NCI-H748 (cell line): Measurements from ENCODE around the gene CYP2D6.
"Not testable (repeated sequence)": the region's sequence is repeated elsewhere in the genome, so short reads cannot be mapped to it uniquely, and the experiment has no call there.

Experiments
- DNase-seq: peaks from one replicate; lab custom pipeline; 2025; ENCODE audit not compliant: unreplicated experiment; lab: John Stamatoyannopoulos, UW

Gene CYP2D6

GRCh38 chr22:42130639-42131431, at the start of gene CYP2D6:
CYP2D6 (minus strand) TSS chr22:42130810; CDS start chr22:42130791, 19 bp downstream.
- DNase-seq: not testable (repeated sequence)

- DNase-seq: no peak
Measured at GRCh38 chr22:42179616-42180015, 49.0 kb upstream of the CYP2D6 start.

- DNase-seq: no peak
Measured at GRCh38 chr22:42178910-42179519, 48.4 kb upstream of the CYP2D6 start.

- DNase-seq: no peak
Measured at GRCh38 chr22:42177891-42178336, 47.3 kb upstream of the CYP2D6 start.

GRCh38 chr22:42176255-42176915, 45.8 kb upstream of the CYP2D6 start:
- no peak for DNase-seq

GRCh38 chr22:42174062-42174461, 43.5 kb upstream of the CYP2D6 start:
- DNase-seq: no peak

GRCh38 chr22:42173183-42173926, 42.7 kb upstream of the CYP2D6 start:
- DNase-seq: no peak

- no peak for DNase-seq
Measured at GRCh38 chr22:42172773-42173172, 42.2 kb upstream of the CYP2D6 start.

GRCh38 chr22:42171946-42172719, 41.5 kb upstream of the CYP2D6 start:
- no peak for DNase-seq

- no peak for DNase-seq
Measured at GRCh38 chr22:42171417-42171816, 40.8 kb upstream of the CYP2D6 start.

- DNase-seq: no peak
Measured at GRCh38 chr22:42170946-42171345, 40.3 kb upstream of the CYP2D6 start.

GRCh38 chr22:42169055-42169469, 38.5 kb upstream of the CYP2D6 start:
- peak; percentile 73 for DNase-seq

GRCh38 chr22:42168476-42168875, 37.9 kb upstream of the CYP2D6 start:
- no peak for DNase-seq

- no peak for DNase-seq
Measured at GRCh38 chr22:42167066-42167465, 36.5 kb upstream of the CYP2D6 start.

GRCh38 chr22:42164901-42165300, 34.3 kb upstream of the CYP2D6 start:
- DNase-seq: no peak

- DNase-seq: no peak
Measured at GRCh38 chr22:42163515-42163914, 32.9 kb upstream of the CYP2D6 start.

- no peak for DNase-seq
Measured at GRCh38 chr22:42162728-42163489, 32.3 kb upstream of the CYP2D6 start.

- DNase-seq: no peak
Measured at GRCh38 chr22:42160830-42161696, 30.5 kb upstream of the CYP2D6 start.

GRCh38 chr22:42160251-42160650, 29.6 kb upstream of the CYP2D6 start:
- no peak for DNase-seq
